ENCODE measurements around the gene CTSE.
"Not testable (repeated sequence)": the region's sequence is repeated elsewhere in the genome, so short reads cannot be mapped to it uniquely, and the experiment has no call there.

The CTSE gene

DNA sequence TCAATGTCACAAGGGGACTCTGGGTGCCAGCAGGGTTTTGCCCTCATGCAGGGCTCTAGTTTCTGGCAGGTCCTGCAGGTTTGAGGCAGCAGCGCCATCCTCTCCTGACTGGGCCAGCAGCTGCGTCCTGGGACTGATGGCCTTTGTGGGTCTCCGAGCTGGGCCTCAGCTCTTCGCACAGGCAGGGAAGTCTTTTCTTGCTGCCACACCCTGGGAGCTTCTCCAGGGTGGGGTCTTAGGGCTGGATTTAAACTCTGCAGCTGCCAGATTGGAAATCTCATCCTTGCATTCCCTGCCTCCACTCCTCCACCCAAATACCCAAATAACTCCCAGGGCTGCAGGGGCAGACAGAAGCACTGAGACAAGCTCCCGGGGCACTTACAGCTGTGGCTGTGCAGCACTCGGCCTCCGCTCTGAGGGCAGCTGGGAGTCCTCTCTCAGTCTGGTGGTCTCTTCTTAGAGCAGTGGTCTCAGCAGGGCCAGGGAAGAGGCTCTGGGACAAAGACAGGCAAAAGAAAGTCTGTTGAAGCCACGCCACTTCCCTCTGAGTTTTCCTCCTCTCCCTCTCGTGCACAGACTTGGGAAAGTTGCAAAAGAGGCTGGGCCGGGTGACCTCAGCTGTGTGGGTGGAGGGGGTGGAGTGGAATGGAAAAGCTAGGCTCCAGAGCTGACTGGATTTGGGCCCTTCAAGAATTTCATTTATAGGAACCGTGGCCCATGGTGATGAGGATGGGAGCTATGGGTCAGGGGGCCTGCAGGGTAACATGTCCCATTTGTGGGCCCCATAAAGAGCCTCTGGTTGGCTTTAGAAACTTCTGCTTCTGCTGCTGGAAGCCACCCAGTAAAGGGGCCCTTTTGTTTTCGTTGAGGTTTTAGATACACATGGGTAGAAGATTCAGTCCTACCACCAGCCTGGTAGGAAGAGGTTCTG is 20.6 kb downstream of the CTSE start, which contains the start of gene RAB7B:
Gene RAB7B (minus strand): TSS at position 525 of the 931 bp plus-strand sequence. CDS start 9,260 bp downstream, outside the sequence.
- in situ Hi-C loops (cut with MboI; ENCODE audit: low sequenced_read_pairs): no loop called here
- DNase-seq (ENCODE audit: low spot score in 2 of 2): peak in 1 of 2 experiments; percentile 5

DNA sequence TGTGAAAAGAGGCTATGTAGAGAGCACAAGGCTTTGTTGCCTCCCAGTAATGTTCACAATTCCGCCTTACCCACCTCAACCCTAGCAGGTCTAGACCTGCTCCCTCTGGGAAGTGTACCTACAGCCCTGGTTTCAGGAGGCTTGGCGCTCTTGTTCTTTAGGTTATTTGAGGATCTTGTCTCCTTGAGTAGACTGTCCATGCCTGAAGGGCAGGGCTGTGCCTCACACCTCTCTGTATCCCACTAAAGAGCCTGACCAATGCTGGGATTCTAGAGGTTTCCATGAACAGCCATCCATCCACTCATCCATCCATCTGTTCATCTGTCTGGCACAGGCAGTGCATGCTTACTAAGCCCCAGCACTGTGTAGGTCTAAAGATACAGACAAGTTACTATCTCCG is 21.5 kb downstream of the CTSE start:
- Histone ChIP-seq H3K4me3 (no peak overlapping the region), H3K4me1 (peaks cover 3% of the 10 kb centered on the region; the same call in 1 of the 2 replicates), H3K9me3 (peaks cover 3% of the 10 kb centered on the region; the same call in 1 of the 2 replicates), H3K27me3 (ENCODE audit: low read depth) (no peaks in the 10 kb centered on the region), H3K36me3 (replicated peaks) (no peaks in the 10 kb centered on the region)
- peak in 1 of 2 experiments; percentile 4 for DNase-seq (ENCODE audit: low spot score in 2 of 2)
- in situ Hi-C loops (cut with MboI; ENCODE audit: low sequenced_read_pairs): no loop called here

More for the DNA sequence above, 20.6 kb downstream of the CTSE start, which contains the start of gene RAB7B:
- no peak within 1 kb of the TSS for H3K4me3 ChIP-seq
- peaks cover 3% of the 10 kb centered on the region; the same call in 1 of the 2 replicates for H3K4me1 ChIP-seq
- no peaks in the 10 kb centered on the region for H3K27me3 ChIP-seq (ENCODE audit: low read depth)
- no peaks in the 10 kb centered on the region for H3K36me3 ChIP-seq (replicated peaks)
- H3K9me3 ChIP-seq: peaks cover 3% of the 10 kb centered on the region; the same call in 1 of the 2 replicates

DNA sequence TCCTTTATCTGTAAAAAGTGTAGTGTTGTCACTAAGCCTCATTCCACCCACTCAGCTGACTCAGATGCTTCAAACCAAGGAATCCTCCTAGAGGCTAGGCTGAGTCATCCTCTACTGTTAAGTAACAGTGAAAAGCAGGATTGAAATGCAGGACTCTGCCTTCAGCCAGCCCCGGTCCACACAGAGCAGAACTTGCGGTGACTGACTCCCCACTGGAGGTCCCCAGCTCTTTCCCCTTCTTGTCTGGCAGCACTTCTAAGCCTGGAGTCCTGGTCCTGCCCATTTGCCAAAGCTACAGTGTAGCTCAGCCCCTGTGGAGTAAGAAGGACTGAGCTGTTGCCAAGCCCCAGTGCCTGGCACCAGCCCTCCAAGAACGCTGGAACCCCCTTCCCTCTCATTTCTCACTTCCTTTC is 22.2 kb downstream of the CTSE start:
- in situ Hi-C loops (cut with MboI; ENCODE audit: low sequenced_read_pairs): no loop called here
- no peak overlapping the region for H3K4me3 ChIP-seq
- H3K36me3 ChIP-seq (replicated peaks): no peaks in the 10 kb centered on the region
- H3K27me3 ChIP-seq (ENCODE audit: low read depth): no peaks in the 10 kb centered on the region
- H3K9me3 ChIP-seq: peaks cover 3% of the 10 kb centered on the region; the same call in 1 of the 2 replicates
- DNase-seq (ENCODE audit: low spot score in 2 of 2): peak in 1 of 2 experiments; percentile 6
- H3K4me1 ChIP-seq: peaks cover 3% of the 10 kb centered on the region; the same call in 1 of the 2 replicates

DNA sequence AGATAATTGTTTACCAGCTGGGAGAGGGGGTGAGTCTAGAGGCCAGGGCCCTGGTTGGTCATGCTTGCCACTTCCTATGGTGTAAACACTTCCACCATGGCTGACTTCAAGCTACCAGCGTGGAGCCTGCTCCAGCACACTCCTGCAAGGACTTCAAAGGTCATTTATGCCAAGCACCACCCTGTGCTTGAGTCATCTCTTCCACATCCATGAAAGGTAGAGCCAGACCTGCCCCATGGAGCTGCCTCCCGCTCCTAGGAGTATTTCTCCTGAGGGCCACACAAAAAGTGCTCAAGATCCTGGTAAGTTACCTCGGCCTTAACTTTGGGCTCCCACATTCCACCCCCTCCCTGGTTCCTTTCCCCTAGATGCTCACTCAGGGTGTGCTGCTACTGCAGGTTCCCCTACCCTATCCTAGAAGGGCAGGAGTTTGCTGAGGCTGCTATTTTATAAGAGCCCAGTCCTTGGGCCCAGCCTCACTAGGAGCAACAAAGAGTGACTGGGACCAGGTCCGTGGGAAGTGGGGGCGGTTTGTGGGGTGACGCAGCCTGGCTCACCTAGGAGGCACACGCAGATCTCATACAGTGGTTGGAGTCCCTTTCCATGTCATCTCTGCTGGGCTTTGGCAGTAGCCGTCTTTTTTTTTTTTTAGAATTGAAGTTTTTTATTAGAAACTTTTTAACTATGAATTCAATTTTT is 22.9 kb downstream of the CTSE start:
- Histone ChIP-seq H3K27me3 (ENCODE audit: low read depth) (no peaks in the 10 kb centered on the region), H3K9me3 (peaks cover 3% of the 10 kb centered on the region; the same call in 1 of the 2 replicates), H3K4me3 (no peak overlapping the region), H3K4me1 (peaks cover 3% of the 10 kb centered on the region; the same call in 1 of the 2 replicates), H3K36me3 (replicated peaks) (no peaks in the 10 kb centered on the region)
- in situ Hi-C loops (cut with MboI; ENCODE audit: low sequenced_read_pairs): no loop called here
- no peak for DNase-seq (ENCODE audit: low spot score in 2 of 2)

DNA sequence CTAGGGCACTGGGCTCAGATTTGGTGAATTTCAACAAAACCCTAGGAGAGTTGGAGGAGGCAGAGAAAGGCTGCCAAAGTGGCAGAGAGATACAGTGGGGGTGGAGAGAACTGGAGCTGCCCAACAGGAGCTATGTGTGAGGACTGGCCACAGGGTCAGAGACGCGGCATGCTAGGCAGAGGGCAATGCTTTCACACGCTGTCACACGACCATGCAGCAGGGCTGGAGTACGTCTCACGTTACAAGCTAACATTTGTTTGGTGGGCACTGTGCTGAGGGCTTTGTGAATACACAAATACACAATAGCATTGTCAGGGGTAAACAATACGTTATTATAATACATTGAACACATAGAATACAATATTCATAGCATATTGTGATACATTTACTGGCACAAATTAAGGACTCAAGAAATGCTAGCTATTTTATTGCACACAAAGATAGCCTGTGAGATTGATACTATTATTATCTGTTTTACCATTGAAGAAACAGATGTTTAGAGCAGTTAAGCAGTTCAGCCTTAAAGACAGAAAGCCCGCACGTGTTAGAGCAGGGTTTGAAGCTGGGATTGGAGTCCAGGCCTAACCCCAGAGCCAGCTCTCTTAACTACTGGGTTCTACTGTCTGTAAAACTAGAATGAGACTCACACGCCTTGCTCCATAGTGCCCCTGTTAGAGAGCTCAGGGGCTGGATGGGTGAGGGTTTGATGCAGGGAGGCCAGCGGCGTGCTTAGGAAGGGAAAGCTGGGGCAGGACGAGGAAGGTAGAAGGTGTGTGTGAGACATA is 25.0 kb downstream of the CTSE start:
- Histone ChIP-seq H3K36me3 (replicated peaks) (no peaks in the 10 kb centered on the region), H3K4me1 (peaks cover 3% of the 10 kb centered on the region; the same call in 1 of the 2 replicates), H3K4me3 (no peak overlapping the region), H3K27me3 (ENCODE audit: low read depth) (no peaks in the 10 kb centered on the region), H3K9me3 (no peaks in the 10 kb centered on the region)
- in situ Hi-C loops (cut with MboI; ENCODE audit: low sequenced_read_pairs): no loop called here
- DNase-seq (ENCODE audit: low spot score in 2 of 2): peak; percentile 14 to 53

DNA sequence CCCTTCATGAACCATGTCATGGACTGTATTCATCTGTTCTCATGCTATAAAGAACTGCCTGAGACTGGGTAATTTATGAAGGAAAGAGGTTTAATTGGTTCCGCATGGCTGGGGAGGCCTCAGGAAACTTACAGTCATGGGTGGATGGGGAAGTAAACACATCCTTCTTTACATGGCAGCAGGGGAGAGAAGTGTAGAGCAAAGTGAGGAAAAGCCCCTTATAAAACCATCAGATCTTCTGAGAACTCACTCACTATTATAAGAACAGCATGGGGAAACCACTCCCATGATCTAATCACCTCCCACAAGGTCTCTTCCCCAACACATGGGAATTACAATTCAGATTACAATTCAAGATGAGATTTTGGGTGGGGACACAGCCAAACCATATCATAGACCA is 27.1 kb downstream of the CTSE start:
- DNase-seq (ENCODE audit: low spot score in 2 of 2); H3K36me3 ChIP-seq (replicated peaks); H3K4me3 ChIP-seq; H3K27me3 ChIP-seq (ENCODE audit: low read depth); H3K9me3 ChIP-seq; H3K4me1 ChIP-seq; in situ Hi-C loops (cut with MboI; ENCODE audit: low sequenced_read_pairs): not testable (repeated sequence)

DNA sequence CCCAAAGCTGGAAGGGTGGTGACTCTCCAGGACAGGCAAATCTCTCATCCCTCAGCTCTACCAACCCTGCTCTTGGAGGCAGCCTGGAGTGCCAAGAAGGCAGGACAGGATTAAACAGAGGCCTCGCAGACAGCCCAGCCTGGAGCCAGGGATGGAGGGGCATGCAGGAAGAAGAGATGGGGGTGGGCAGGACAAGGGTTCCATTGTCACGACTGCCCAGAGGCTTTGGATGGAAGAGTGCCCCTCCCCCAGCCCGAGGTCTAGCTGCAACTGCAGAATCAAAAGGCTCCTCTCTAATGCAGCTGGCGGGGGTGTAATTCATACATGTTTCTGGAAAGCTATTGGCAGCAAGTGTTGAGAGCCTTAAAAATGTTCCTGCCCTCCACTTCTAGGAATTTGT is 29.3 kb downstream of the CTSE start:
- H3K27me3 ChIP-seq (ENCODE audit: low read depth): peaks cover 4% of the 10 kb centered on the region; the same call in 1 of the 2 replicates
- no peaks in the 10 kb centered on the region for H3K36me3 ChIP-seq (replicated peaks)
- in situ Hi-C loops (cut with MboI; ENCODE audit: low sequenced_read_pairs): no loop called here
- DNase-seq (ENCODE audit: low spot score in 2 of 2): no peak
- no peaks in the 10 kb centered on the region for H3K9me3 ChIP-seq
- peaks cover 3% of the 10 kb centered on the region; the same call in 1 of the 2 replicates for H3K4me1 ChIP-seq
- no peak overlapping the region for H3K4me3 ChIP-seq

DNA sequence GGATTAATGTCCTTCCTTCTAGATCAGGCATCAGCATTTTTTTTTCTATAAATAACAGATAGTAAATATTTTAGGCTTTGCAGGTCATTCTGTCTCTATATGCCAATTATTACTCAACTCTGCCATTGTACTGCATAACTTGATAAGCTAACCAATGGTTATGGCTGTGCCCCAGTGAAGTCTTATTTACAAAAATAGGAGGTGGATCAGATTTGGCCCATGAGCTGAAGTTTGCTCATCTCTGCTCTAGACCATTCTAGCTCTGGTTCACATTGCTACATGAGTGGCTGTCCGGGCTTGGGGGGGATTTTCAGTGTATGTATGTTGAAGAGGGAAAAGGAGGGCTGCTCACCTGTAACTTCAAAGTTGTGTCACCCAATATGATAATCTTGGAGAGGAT is 30.6 kb downstream of the CTSE start:
- in situ Hi-C loops (cut with MboI; ENCODE audit: low sequenced_read_pairs): no loop called here
- Histone ChIP-seq H3K36me3 (replicated peaks) (no peaks in the 10 kb centered on the region), H3K9me3 (no peaks in the 10 kb centered on the region), H3K4me1 (no peaks in the 10 kb centered on the region), H3K27me3 (ENCODE audit: low read depth) (peaks cover 4% of the 10 kb centered on the region; the same call in 1 of the 2 replicates), H3K4me3 (no peak overlapping the region)
- DNase-seq (ENCODE audit: low spot score in 2 of 2): no peak

DNA sequence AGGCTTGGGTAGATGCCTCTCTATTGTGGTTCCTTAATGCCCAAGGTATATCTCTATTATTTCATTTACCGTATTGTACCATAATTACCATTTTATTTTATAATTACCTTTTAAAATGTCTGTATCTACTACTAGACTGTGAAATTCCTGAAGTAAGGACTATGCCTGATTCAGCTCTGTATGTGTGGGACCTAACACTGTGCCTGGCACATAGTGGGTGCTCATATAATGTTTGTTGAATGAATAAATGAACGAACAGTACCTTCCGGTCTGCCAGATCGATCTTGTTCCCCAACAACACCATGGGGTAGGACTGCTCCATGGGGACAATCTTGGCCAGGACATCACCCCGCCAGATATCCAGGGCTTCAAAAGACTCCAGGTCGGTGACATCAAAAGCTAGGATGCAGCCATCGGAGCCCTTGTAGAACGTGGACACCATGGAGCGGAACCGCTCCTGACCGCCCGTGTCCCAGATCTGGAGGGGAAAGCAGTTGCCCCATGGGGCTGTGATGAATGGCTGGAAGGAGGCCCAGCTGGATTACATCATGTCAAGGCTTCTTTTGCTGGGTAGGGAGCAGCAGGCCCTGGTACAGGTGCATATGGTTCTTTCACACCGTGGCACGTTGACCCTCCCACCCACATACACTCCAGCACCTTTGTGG is 31.3 kb downstream of the CTSE start:
- Histone ChIP-seq H3K4me1 (no peaks in the 10 kb centered on the region), H3K36me3 (replicated peaks) (no peaks in the 10 kb centered on the region), H3K9me3 (no peaks in the 10 kb centered on the region), H3K27me3 (ENCODE audit: low read depth) (peaks cover 4% of the 10 kb centered on the region; the same call in 1 of the 2 replicates), H3K4me3 (no peak overlapping the region)
- no peak for DNase-seq (ENCODE audit: low spot score in 2 of 2)
- in situ Hi-C loops (cut with MboI; ENCODE audit: low sequenced_read_pairs): no loop called here

DNA sequence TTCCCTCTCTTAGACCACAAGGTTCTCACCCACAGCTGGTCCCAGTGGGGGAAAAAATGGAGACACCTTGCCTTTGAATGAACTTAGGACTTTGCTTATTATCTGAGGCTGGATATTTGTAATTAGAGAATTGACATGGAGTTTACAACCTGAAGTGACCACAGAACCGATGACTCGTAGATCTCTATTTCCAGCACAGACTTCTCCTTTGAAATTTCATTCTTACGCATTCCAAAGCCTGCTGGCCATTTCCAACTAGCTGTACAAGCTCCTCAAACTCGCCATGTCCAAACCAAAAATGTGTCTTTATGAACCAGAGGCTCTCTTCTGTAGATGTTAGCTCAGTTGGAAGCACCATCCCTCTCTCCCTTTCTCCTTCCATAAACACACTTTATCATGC is 32.5 kb downstream of the CTSE start:
- no peak for DNase-seq (ENCODE audit: low spot score in 2 of 2)
- in situ Hi-C loops (cut with MboI; ENCODE audit: low sequenced_read_pairs): no loop called here
- Histone ChIP-seq H3K9me3 (no peaks in the 10 kb centered on the region), H3K36me3 (replicated peaks) (no peaks in the 10 kb centered on the region), H3K27me3 (ENCODE audit: low read depth) (peaks cover 4% of the 10 kb centered on the region; the same call in 1 of the 2 replicates), H3K4me3 (no peak overlapping the region), H3K4me1 (no peaks in the 10 kb centered on the region)

DNA sequence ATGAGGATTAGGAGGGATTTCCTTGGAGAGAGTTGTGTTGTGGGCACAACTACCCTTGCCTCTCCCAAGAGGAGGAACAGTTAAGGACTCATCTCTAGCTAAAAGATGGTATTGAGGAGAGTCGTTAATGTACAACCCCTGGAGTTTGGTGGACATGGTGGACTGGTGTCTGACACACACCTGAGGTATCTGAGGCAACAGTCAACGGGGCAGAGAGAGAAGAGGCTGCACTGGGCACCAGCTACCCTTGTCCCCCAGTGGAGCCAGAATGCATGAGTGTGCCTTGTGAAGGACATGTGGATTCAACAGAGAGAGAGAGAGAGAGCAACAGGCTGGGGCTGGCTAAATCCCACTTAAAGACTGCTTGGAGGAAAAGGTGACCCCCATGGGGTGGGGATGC is 33.5 kb downstream of the CTSE start:
- in situ Hi-C loops (cut with MboI; ENCODE audit: low sequenced_read_pairs): no loop called here

DNA sequence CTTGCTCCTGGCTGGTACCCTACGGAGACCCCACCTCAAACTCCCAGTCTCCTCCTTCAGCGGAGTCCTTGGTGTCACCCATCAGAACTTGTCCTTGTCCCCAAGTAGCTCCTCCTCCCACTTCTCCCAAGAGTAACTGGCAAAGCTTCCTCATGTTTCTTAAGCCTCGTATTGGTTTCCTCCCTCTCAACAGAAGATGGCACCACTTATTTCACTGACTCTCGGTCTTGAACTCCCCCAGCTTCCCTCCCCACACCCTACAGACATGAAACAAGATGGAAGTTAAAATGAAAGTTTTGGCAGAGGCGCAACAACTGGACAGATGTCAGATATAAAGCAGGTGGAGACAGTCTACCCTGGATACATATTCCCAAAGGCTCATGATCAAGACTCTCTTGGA is 33.9 kb downstream of the CTSE start:
- Histone ChIP-seq H3K36me3 (replicated peaks) (no peaks in the 10 kb centered on the region), H3K4me3 (no peak overlapping the region), H3K4me1 (no peaks in the 10 kb centered on the region), H3K27me3 (ENCODE audit: low read depth) (peaks cover 4% of the 10 kb centered on the region; the same call in 1 of the 2 replicates), H3K9me3 (no peaks in the 10 kb centered on the region)
- in situ Hi-C loops (cut with MboI; ENCODE audit: low sequenced_read_pairs): loop anchor here (5.0 to 10.0 kb wide), 2 partner anchors 118 to 195 kb away; no protein-coding TSS in a partner anchor
- no peak for DNase-seq (ENCODE audit: low spot score in 2 of 2)

More for the DNA sequence above, 33.5 kb downstream of the CTSE start:
- Histone ChIP-seq H3K4me1 (no peaks in the 10 kb centered on the region), H3K36me3 (replicated peaks) (no peaks in the 10 kb centered on the region), H3K27me3 (ENCODE audit: low read depth) (peaks cover 4% of the 10 kb centered on the region; the same call in 1 of the 2 replicates), H3K9me3 (no peaks in the 10 kb centered on the region), H3K4me3 (no peak overlapping the region)
- DNase-seq (ENCODE audit: low spot score in 2 of 2): no peak

Measured in HAP-1 (cell line).